ENCODE data around the gene ABCD2.

GRCh38 chr12:39638840-39639239 is 19.2 kb upstream of the ABCD2 start:
- no peak for TF ChIP-seq CTCF (IDR thresholded peaks at IDR 0.05)
- TF ChIP-seq POLR2A (IDR thresholded peaks at IDR 0.05): no peak

Measured in body of pancreas (tissue), 4 donors.